Esophagus squamous epithelium (tissue), 4 donors: ENCODE results near the gene HOXA13.

Experiments
- POLR2A ChIP-seq, 4 donors: fragments of 450-650 bp; IDR thresholded peaks; one replicate each; pipeline ENCODE4 v1.6.1; 2017; ENCODE audit warnings: antibody characterized with exemption in 4 of 4, mild to moderate bottlenecking in 4 of 4, moderate library complexity in 3 of 4
- TF ChIP-seq, protein P1 (sequence below), 6 experiments: fragments of 450-650 bp in 4 of 6; fragments of 200-600 bp in 2 of 6; sonication (generic) in 2 of 6; IDR thresholded peaks; one replicate each; pipeline ENCODE4 v1.5.1; 2016 to 2019; ENCODE audit warnings: antibody characterized with exemption in 6 of 6, mild to moderate bottlenecking in 4 of 6, moderate library complexity in 4 of 6

- TF ChIP-seq, protein P1, sequence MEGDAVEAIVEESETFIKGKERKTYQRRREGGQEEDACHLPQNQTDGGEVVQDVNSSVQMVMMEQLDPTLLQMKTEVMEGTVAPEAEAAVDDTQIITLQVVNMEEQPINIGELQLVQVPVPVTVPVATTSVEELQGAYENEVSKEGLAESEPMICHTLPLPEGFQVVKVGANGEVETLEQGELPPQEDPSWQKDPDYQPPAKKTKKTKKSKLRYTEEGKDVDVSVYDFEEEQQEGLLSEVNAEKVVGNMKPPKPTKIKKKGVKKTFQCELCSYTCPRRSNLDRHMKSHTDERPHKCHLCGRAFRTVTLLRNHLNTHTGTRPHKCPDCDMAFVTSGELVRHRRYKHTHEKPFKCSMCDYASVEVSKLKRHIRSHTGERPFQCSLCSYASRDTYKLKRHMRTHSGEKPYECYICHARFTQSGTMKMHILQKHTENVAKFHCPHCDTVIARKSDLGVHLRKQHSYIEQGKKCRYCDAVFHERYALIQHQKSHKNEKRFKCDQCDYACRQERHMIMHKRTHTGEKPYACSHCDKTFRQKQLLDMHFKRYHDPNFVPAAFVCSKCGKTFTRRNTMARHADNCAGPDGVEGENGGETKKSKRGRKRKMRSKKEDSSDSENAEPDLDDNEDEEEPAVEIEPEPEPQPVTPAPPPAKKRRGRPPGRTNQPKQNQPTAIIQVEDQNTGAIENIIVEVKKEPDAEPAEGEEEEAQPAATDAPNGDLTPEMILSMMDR (IDR thresholded peaks at IDR 0.05): peak in 1 of 6 experiments; percentile 22
- no peak for TF ChIP-seq POLR2A (IDR thresholded peaks at IDR 0.05)
These were observed 38.6 kb downstream of the HOXA13 start for GRCh38 chr7:27161214-27161720.
